PFSK-1 (cell line): Measurements from ENCODE around the gene KCND1.

Experiments
- FOXP2 ChIP-seq: optimal IDR thresholded peaks from 2 replicates; pipeline ENCODE3; 2011; ENCODE audit warnings: borderline replicate concordance, control low read depth, inconsistent platforms; ENCODE audit not compliant: insufficient read depth; ENCODE audit errors: extremely low read length, extremely low read depth
- POLR2AphosphoS5 ChIP-seq: IDR thresholded peaks from 2 replicates; pipeline ENCODE4 v1.6.1; 2012; ENCODE audit warnings: low read depth, mild to moderate bottlenecking, control low read depth, low read length, moderate library complexity
- REST ChIP-seq, 2 experiments: IDR thresholded peaks; 2 replicates each; pipeline versions ENCODE4 v1.6.1 to v1.8.0; 2011 to 2012; ENCODE audit warnings: low read depth in 2 of 2, low read length in 2 of 2, control low read depth in 1 of 2, inconsistent platforms in 1 of 2, mild to moderate bottlenecking in 1 of 2, moderate library complexity in 1 of 2; ENCODE audit not compliant: insufficient read depth in 1 of 2
- SIN3A ChIP-seq: IDR thresholded peaks from 2 replicates; pipeline ENCODE4 v1.6.1; 2012; ENCODE audit warnings: mild to moderate bottlenecking, low read length, moderate library complexity, borderline replicate concordance; ENCODE audit not compliant: insufficient read depth
- TAF1 ChIP-seq: IDR thresholded peaks from 2 replicates; pipeline ENCODE4 v1.6.1; 2012; ENCODE audit warnings: low read length, control low read depth, borderline replicate concordance; ENCODE audit not compliant: insufficient read depth

Gene KCND1

GRCh38 chrX:48914593-48915493 lies 56.8 kb downstream of the KCND1 start:
- TF ChIP-seq FOXP2 (no peak), REST (IDR thresholded peaks at IDR 0.05; ENCODE audit: insufficient read depth in 1 of 2, low read depth in 2 of 2, low read length in 2 of 2) (no peak), TAF1 (no peak), SIN3A (no peak), POLR2AphosphoS5 (no peak)

- no peak for TF ChIP-seq TAF1
- TF ChIP-seq SIN3A = no peak
- TF ChIP-seq REST (IDR thresholded peaks at IDR 0.05; ENCODE audit: insufficient read depth in 1 of 2, low read depth in 2 of 2, low read length in 2 of 2) = no peak
- no peak for TF ChIP-seq POLR2AphosphoS5
- no peak for TF ChIP-seq FOXP2
Measured at GRCh38 chrX:48913605-48914366, 57.9 kb downstream of the KCND1 start.

- peak; percentile 24; the same call in 1 of the 2 replicates for TF ChIP-seq SIN3A
- TF ChIP-seq FOXP2 = no peak
- peak; percentile 74 for TF ChIP-seq POLR2AphosphoS5
- no peak for TF ChIP-seq REST (IDR thresholded peaks at IDR 0.05; ENCODE audit: insufficient read depth in 1 of 2, low read depth in 2 of 2, low read length in 2 of 2)
- TF ChIP-seq TAF1 = peak; percentile 61; the same call in 1 of the 2 replicates
Measured at GRCh38 chrX:48911412-48912182, 60.0 kb downstream of the KCND1 start, which contains the start of gene SLC35A2. Gene SLC35A2 (minus strand): TSS chrX:48911646. CDS start chrX:48911636, 10 bp downstream.
